Measurements from ENCODE around the gene MCF2L. TPM values are rescaled to one million over a fixed set of nuclear protein-coding genes. Genes with fewer than 3 reads are reported as not detected.

Gene MCF2L
- total RNA-seq, 1 donor = 8.0 TPM

DNA sequence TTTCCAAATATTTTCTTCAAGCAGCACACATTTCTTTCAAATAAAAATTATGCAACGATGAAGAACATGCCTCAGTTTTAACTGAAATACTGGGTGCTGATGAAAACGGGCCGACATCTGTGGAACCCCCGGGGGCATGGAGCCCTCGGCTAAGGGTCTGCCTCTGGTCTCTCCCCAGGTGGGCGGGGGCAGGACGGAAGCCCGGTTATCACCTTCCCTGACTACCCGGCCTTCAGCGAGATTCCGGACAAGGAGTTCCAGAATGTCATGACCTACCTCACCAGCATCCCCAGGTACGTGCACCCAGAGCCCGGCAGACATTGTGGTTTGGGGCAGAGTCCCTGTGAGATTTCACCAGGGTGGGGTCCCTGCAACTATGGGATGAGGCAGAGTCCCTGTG, 55.5 kb downstream of the MCF2L start:
- DNase-seq (ENCODE audit: low read depth) = no peak
- TF ChIP-seq, protein P1, sequence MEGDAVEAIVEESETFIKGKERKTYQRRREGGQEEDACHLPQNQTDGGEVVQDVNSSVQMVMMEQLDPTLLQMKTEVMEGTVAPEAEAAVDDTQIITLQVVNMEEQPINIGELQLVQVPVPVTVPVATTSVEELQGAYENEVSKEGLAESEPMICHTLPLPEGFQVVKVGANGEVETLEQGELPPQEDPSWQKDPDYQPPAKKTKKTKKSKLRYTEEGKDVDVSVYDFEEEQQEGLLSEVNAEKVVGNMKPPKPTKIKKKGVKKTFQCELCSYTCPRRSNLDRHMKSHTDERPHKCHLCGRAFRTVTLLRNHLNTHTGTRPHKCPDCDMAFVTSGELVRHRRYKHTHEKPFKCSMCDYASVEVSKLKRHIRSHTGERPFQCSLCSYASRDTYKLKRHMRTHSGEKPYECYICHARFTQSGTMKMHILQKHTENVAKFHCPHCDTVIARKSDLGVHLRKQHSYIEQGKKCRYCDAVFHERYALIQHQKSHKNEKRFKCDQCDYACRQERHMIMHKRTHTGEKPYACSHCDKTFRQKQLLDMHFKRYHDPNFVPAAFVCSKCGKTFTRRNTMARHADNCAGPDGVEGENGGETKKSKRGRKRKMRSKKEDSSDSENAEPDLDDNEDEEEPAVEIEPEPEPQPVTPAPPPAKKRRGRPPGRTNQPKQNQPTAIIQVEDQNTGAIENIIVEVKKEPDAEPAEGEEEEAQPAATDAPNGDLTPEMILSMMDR (IDR thresholded peaks at IDR 0.05; ENCODE audit: insufficient read depth, low read length) = no peak
- no peak overlapping the region for H3K4me3 ChIP-seq (ENCODE audit: low read depth, low read length)

DNA sequence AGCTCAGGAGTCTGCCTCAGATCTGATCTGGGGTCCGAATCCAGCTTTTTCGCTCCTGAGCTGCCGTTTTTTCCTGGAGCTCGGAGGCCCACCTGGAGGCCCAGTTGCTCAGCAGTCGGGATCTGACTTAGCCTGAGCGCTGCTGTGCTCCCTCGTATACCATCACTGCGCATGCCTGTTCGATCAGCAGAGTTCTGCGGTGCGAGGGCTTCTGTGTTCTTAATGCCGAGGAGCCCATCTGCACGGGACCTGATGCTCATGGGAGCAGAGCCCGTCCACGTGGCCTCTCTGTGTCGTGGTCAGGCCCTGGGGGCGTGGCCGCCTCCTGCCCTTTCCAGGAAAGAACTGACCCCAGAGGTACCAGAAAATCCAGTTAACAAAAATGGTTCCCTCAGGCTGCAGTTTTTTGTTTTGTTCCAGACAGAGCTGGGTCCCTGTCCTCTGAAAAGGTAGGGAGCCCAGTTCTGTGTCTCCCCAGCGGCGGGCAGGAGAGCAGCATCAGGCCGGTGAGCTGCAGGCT, 57.4 kb downstream of the MCF2L start:
- H3K4me3 ChIP-seq (ENCODE audit: low read depth, low read length) = no peak overlapping the region
- TF ChIP-seq, protein P1 (IDR thresholded peaks at IDR 0.05; ENCODE audit: insufficient read depth, low read length) = no peak
- DNase-seq (ENCODE audit: low read depth) = no peak

DNA sequence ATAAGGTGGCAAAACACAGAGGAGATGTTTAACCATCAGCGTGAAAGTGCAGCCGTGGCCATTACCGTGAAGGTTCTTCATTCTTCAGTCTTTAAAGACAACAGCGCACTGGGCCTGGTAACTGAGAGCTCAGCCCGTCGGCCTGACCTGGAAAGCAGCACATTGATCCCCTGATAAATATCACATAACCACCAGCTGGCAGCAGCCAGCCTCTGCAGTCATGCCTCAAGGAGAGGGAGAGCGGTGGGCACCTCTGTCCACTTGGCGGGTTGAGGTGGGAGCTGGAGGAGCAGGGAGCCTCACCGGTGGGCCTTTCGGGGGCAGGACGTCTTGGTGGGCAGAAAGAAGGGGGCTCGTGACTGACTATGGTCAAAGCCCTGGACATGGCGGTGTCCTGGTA, 58.1 kb downstream of the MCF2L start:
- TF ChIP-seq, protein P1 (IDR thresholded peaks at IDR 0.05; ENCODE audit: insufficient read depth, low read length) = no peak
- H3K4me3 ChIP-seq (ENCODE audit: low read depth, low read length) = no peak overlapping the region

DNA sequence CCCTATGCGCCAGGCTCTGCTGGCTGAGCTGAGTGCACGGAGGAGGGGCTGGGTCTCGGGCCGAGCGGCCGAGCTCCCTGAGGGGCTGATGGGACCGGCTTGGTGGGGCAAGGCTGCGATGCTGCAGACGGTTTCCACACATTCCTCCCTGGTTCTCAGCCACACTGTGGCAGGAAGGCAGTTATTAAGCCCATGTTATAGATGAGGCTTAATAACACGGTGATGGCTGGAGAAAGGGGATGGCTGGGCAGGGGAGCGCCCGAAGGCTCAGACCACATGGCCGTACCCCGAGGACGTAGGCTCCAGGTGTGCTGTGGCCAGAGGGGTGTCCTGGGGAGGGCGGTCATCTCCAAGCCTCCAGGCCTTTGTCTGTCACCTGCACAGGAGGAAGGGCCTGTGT, 58.6 kb downstream of the MCF2L start:
- DNase-seq (ENCODE audit: low read depth) = no peak
- TF ChIP-seq, protein P1 (IDR thresholded peaks at IDR 0.05; ENCODE audit: insufficient read depth, low read length) = no peak
- H3K4me3 ChIP-seq (ENCODE audit: low read depth, low read length) = no peak overlapping the region

More for the DNA sequence above, 58.1 kb downstream of the MCF2L start:
- no peak for DNase-seq (ENCODE audit: low read depth)

DNA sequence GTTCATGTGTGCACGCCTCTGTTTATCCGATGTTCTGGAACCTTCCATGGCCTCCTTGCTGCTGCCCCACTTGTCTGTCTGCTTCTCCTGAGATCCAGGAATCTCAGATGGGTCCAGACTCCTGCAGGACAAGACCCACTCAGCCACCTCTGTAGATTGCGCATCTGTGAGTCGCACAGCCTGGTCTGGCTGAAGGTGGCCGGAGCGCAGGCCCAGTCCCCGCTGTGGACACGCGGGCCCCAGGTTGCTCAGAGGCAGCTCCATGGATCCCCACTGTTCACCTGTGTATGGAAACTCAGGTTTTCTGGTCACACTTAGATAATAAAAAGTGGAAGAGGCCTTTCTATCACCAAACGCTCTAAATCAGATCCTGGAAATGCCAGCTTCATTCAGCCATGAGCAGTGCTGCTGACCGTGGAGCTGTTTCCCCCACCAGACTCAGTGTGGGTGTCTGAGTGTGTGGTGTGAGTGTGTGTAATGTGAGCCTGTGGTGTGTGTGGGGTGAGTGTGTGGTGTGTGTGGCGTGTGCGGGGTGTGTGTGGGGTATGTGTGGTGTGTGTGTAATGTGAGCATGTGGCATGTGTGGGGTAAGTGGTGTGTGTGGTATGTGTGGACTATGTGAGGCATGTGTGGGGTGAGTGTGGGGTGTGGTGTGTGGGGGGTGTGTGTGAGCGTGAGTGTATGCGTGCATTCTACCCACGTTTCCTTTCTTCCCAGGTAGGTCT, 59.5 kb downstream of the MCF2L start:
- TF ChIP-seq, protein P1 (IDR thresholded peaks at IDR 0.05; ENCODE audit: insufficient read depth, low read length) = no peak
- H3K4me3 ChIP-seq (ENCODE audit: low read depth, low read length) = no peak overlapping the region
- DNase-seq (ENCODE audit: low read depth) = no peak

DNA sequence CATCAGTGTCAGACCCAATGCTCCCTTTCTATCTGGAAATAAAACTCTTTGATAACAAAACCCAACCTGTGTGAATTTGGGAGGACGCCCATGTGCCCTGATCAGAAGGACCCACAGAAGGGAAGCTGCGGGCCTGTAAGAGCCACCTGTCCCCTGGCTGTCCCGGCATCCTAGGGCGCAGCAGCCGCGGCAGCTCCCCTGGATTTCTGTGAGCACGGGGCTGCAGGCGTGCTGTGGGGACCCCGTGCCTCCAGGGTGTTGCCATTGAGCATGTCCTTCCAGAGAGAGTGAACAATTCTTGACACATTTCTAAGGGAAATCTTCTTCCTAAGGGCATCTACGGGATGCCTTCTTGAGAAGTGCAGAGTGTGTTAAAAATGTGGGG, 60.0 kb downstream of the MCF2L start:
- no peak overlapping the region for H3K4me3 ChIP-seq (ENCODE audit: low read depth, low read length)
- DNase-seq (ENCODE audit: low read depth) = no peak
- TF ChIP-seq, protein P1 (IDR thresholded peaks at IDR 0.05; ENCODE audit: insufficient read depth, low read length) = no peak
